Glutamatergic neuron (in vitro differentiated cells): ENCODE results near the gene PIK3C3. TPM values are rescaled to one million over a fixed set of nuclear protein-coding genes. Genes with fewer than 3 reads are reported as not detected.

Experiments used
- DNase-seq: peaks from one replicate; pipeline ENCODE4 v3.0.0; 2022
- H3K27ac Mint-ChIP-seq: one replicate; pipeline ENCODE4 v1.8.0; 2020; ENCODE audit warnings: mild to moderate bottlenecking, mixed read lengths, inconsistent platforms; ENCODE audit not compliant: unreplicated experiment
- H3K27me3 Mint-ChIP-seq: one replicate; pipeline ENCODE4 v1.8.0; 2020; ENCODE audit warnings: mild to moderate bottlenecking, moderate library complexity, mixed read lengths, inconsistent platforms; ENCODE audit not compliant: unreplicated experiment
- H3K36me3 Mint-ChIP-seq: one replicate; pipeline ENCODE4 v1.8.0; 2020; ENCODE audit warnings: mild to moderate bottlenecking, mixed read lengths, inconsistent platforms; ENCODE audit not compliant: unreplicated experiment
- H3K4me1 Mint-ChIP-seq: one replicate; pipeline ENCODE4 v1.8.0; 2020; ENCODE audit warnings: mild to moderate bottlenecking, low read depth, mixed read lengths, inconsistent platforms; ENCODE audit not compliant: unreplicated experiment
- H3K4me3 Mint-ChIP-seq: one replicate; pipeline ENCODE4 v1.8.0; 2020; ENCODE audit warnings: mild to moderate bottlenecking, mixed read lengths, inconsistent platforms; ENCODE audit not compliant: unreplicated experiment
- H3K9me3 Mint-ChIP-seq: one replicate; pipeline ENCODE4 v1.8.0; 2020; ENCODE audit warnings: mild to moderate bottlenecking, moderate library complexity, mixed read lengths, inconsistent platforms; ENCODE audit not compliant: unreplicated experiment
- CTCF ChIP-seq: fragments of 200-600 bp; sonication (generic); IDR thresholded peaks from one replicate; pipeline ENCODE4 v1.5.0; 2021; ENCODE audit not compliant: partially characterized antibody, unreplicated experiment
- total RNA-seq: library from RNA; stranded (reverse); fragmentation: NEBNext Ultra II Directional; extraction: Animal tissue kit (Norgen Biotek cat#: 25700); gene quantifications from one replicate; pipeline ENCODE4 v1.2.1, GENCODE V29; 2021; ENCODE audit not compliant: unreplicated experiment

Gene PIK3C3
- total RNA-seq, 1 donor from 2014 or later = 74.6 TPM

GRCh38 chr18:41940506-41941215, 14.4 kb upstream of the PIK3C3 start:
- Mint-ChIP-seq H3K27me3 (peaks cover 2% of the 10 kb centered on the region), H3K4me3 (no peak overlapping the region), H3K36me3 (no peaks in the 10 kb centered on the region), H3K27ac (no peak overlapping the region), H3K9me3 (no peaks in the 10 kb centered on the region), H3K4me1 (no peaks in the 10 kb centered on the region)
- no peak for DNase-seq
- no peak for TF ChIP-seq CTCF

GRCh38 chr18:41942254-41942653, 12.8 kb upstream of the PIK3C3 start:
- peaks cover 2% of the 10 kb centered on the region for H3K27me3 Mint-ChIP-seq
- H3K4me3 Mint-ChIP-seq = no peak overlapping the region
- DNase-seq = no peak
- H3K27ac Mint-ChIP-seq = no peak overlapping the region
- no peaks in the 10 kb centered on the region for H3K4me1 Mint-ChIP-seq
- TF ChIP-seq CTCF = no peak
- no peaks in the 10 kb centered on the region for H3K36me3 Mint-ChIP-seq
- H3K9me3 Mint-ChIP-seq = no peaks in the 10 kb centered on the region

DNA sequence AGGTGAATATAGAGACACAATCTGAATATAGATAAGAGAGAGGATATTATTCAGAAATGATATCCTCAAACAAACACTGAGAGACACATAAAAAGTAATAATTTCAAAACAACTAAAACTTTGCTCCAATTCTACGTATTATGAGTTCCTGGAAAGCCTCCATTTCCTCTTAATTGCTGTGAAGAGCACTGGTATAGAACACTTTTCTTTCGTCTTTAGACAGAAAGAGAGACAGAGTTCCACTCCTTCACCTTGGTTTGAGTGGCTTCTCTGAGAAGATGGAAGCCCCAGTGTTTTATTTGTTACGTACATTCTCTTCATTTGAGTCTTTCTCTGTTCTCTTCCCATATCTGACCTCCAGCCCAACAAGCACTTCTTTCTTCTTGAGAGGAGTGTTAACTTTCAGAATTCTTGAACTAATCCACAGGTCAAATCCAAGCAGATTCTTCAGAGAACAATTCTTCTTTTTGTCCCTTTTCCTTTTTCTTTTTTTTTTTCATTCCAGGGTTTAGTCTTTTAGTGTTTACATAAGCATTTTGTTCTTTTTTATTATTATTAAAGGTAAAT, 6.4 kb upstream of the PIK3C3 start:
- Mint-ChIP-seq H3K4me3 (no peak overlapping the region), H3K4me1 (no peaks in the 10 kb centered on the region), H3K36me3 (no peaks in the 10 kb centered on the region), H3K9me3 (no peaks in the 10 kb centered on the region), H3K27ac (no peak overlapping the region), H3K27me3 (no peaks in the 10 kb centered on the region)
- no peak for DNase-seq
- no peak for TF ChIP-seq CTCF

DNA sequence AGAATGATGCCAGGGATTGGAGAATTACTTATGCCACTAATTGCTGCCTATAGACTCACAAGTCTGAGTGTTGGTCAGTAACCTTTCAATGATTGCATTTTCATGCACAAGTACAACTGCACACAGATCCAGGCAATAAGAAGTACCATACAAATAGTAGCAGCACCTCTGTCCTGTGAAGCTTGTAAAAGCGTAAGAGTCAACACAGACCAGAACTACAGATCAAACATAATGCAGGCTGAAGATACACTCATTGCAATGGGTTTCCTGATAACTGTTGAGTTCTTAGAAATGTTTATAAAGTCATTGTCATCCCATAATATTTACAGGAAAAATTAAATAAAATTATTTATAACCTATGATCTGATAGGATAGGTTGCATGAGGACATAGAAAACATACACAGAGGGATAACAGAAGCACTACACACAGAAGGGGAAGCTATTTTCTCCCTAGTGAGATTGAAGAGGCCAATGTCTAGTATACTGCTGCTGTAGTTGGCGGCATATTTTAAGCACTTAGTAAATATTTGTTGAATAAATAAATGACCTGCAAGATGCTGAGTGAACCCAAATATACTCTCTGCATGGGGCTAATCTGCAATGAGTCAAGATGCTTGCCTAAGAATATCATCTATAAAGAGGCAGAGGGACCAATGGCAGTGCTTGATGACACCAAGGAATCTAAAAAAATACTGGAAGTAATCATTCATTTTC, 5.7 kb upstream of the PIK3C3 start:
- H3K9me3 Mint-ChIP-seq = no peaks in the 10 kb centered on the region
- no peak for DNase-seq
- no peaks in the 10 kb centered on the region for H3K27me3 Mint-ChIP-seq
- TF ChIP-seq CTCF = no peak
- H3K4me3 Mint-ChIP-seq = no peak overlapping the region
- H3K36me3 Mint-ChIP-seq = no peaks in the 10 kb centered on the region
- no peak overlapping the region for H3K27ac Mint-ChIP-seq
- H3K4me1 Mint-ChIP-seq = no peaks in the 10 kb centered on the region

GRCh38 chr18:41955688-41956087, 654 bp downstream of the PIK3C3 start:
- H3K36me3 Mint-ChIP-seq = no peaks in the 10 kb centered on the region
- no peak for DNase-seq
- H3K9me3 Mint-ChIP-seq = peaks cover 4% of the 10 kb centered on the region
- no peak for TF ChIP-seq CTCF
- peaks cover 10% of the 10 kb centered on the region for H3K4me1 Mint-ChIP-seq
- H3K4me3 Mint-ChIP-seq = peak overlapping the region; percentile 95
- no peaks in the 10 kb centered on the region for H3K27me3 Mint-ChIP-seq
- peak overlapping the region; percentile 97 for H3K27ac Mint-ChIP-seq
